HUDEP-2 (cell line): ENCODE data around the gene QKI.

Source experiments
- DNase-seq, 76 experiments: peaks; one replicate each; lab custom pipeline; 2025; ENCODE audit not compliant: unreplicated experiment in 76 of 76; lab: John Stamatoyannopoulos, UW

Gene QKI

GRCh38 chr6:163600331-163600730 is 185.8 kb downstream of the QKI start:
- no peak for DNase-seq

GRCh38 chr6:163600781-163601180 is 186.3 kb downstream of the QKI start:
- no peak for DNase-seq

GRCh38 chr6:163602851-163603250 is 188.3 kb downstream of the QKI start:
- DNase-seq: no peak

- no peak for DNase-seq
Observed at GRCh38 chr6:163603395-163603794, 188.9 kb downstream of the QKI start.

- no peak for DNase-seq
Observed at GRCh38 chr6:163605385-163606097, 191.0 kb downstream of the QKI start.

- no peak for DNase-seq
Observed at GRCh38 chr6:163607792-163608191, 193.3 kb downstream of the QKI start.

- DNase-seq: no peak
Observed at GRCh38 chr6:163608204-163608644, 193.7 kb downstream of the QKI start.

GRCh38 chr6:163612200-163612599 is 197.7 kb downstream of the QKI start:
- DNase-seq: no peak

- no peak for DNase-seq
Observed at GRCh38 chr6:163613025-163613424, 198.5 kb downstream of the QKI start.

GRCh38 chr6:163613668-163614067 is 199.2 kb downstream of the QKI start:
- no peak for DNase-seq

- DNase-seq: no peak
Observed at GRCh38 chr6:163616452-163616851, 201.9 kb downstream of the QKI start.

GRCh38 chr6:163617549-163617948 is 203.0 kb downstream of the QKI start:
- no peak for DNase-seq

- DNase-seq: no peak
Observed at GRCh38 chr6:163620101-163620500, 205.6 kb downstream of the QKI start.

- no peak for DNase-seq
Observed at GRCh38 chr6:163620670-163621330, 206.3 kb downstream of the QKI start.

GRCh38 chr6:163625265-163625664 is 210.7 kb downstream of the QKI start:
- DNase-seq: no peak

GRCh38 chr6:163626073-163626867 is 211.8 kb downstream of the QKI start:
- no peak for DNase-seq

- no peak for DNase-seq
Observed at GRCh38 chr6:163627274-163628062, 212.9 kb downstream of the QKI start.
